ENCODE measurements around the gene SLC20A1. TPM values are rescaled to one million over a fixed set of nuclear protein-coding genes. Genes with fewer than 3 reads are reported as not detected.
A peak's percentile ranks its signal among the peaks of the same experiment; 100 is the strongest.

Gene SLC20A1
- total RNA-seq, 1 donor from 2014 or later: 15.7 TPM

- H3K9ac ChIP-seq (ENCODE audit: low read depth in 1 of 3, low read length in 3 of 3): no peak overlapping the region
- no peak overlapping the region for H3K4me3 ChIP-seq (ENCODE audit: low read length in 3 of 3)
- no peaks in the 10 kb centered on the region for H3K9me3 ChIP-seq (ENCODE audit: control insufficient read depth in 3 of 3, low read length in 3 of 3)
- H3K4me1 ChIP-seq (ENCODE audit: control insufficient read depth in 3 of 3, insufficient read depth in 3 of 3, low read length in 3 of 3): peaks cover 13 to 19% (median 16%) of the 10 kb centered on the region in 3 donors
- H3K27ac ChIP-seq (ENCODE audit: low read depth, low read length): no peak overlapping the region
- H3K27me3 ChIP-seq (ENCODE audit: control insufficient read depth in 3 of 3, insufficient read depth in 3 of 3, low read length in 3 of 3): peaks cover 0 to 6% (median 0%) of the 10 kb centered on the region in 3 donors
- no peaks in the 10 kb centered on the region for H3K36me3 ChIP-seq (ENCODE audit: control insufficient read depth in 3 of 3, insufficient read depth in 3 of 3, low read length in 3 of 3)
Measured at GRCh38 chr2:112623913-112624777, 21.6 kb upstream of the SLC20A1 start.

- H3K27me3 ChIP-seq (ENCODE audit: control insufficient read depth in 3 of 3, insufficient read depth in 3 of 3, low read length in 3 of 3): peaks cover 0 to 13% (median 0%) of the 10 kb centered on the region in 3 donors
- H3K27ac ChIP-seq (ENCODE audit: low read depth, low read length): no peak overlapping the region
- no peak overlapping the region for H3K4me3 ChIP-seq (ENCODE audit: low read length in 3 of 3)
- H3K9me3 ChIP-seq (ENCODE audit: control insufficient read depth in 3 of 3, low read length in 3 of 3): no peaks in the 10 kb centered on the region
- H3K36me3 ChIP-seq (ENCODE audit: control insufficient read depth in 3 of 3, insufficient read depth in 3 of 3, low read length in 3 of 3): no peaks in the 10 kb centered on the region
- H3K9ac ChIP-seq (ENCODE audit: low read depth in 1 of 3, low read length in 3 of 3): no peak overlapping the region
- H3K4me1 ChIP-seq (ENCODE audit: control insufficient read depth in 3 of 3, insufficient read depth in 3 of 3, low read length in 3 of 3): peaks cover 13 to 20% (median 19%) of the 10 kb centered on the region in 3 donors
Measured at GRCh38 chr2:112625474-112626114, 20.1 kb upstream of the SLC20A1 start.

- Histone ChIP-seq H3K9ac (ENCODE audit: low read depth in 1 of 3, low read length in 3 of 3) (no peak overlapping the region), H3K27me3 (ENCODE audit: control insufficient read depth in 3 of 3, insufficient read depth in 3 of 3, low read length in 3 of 3) (peaks cover 0 to 16% (median under 1%) of the 10 kb centered on the region in 3 donors), H3K9me3 (ENCODE audit: control insufficient read depth in 3 of 3, low read length in 3 of 3) (no peaks in the 10 kb centered on the region), H3K4me1 (ENCODE audit: control insufficient read depth in 3 of 3, insufficient read depth in 3 of 3, low read length in 3 of 3) (peaks cover 16 to 24% (median 21%) of the 10 kb centered on the region in 3 donors), H3K36me3 (ENCODE audit: control insufficient read depth in 3 of 3, insufficient read depth in 3 of 3, low read length in 3 of 3) (no peaks in the 10 kb centered on the region), H3K27ac (ENCODE audit: low read depth, low read length) (peak overlapping the region; percentile 52), H3K4me3 (ENCODE audit: low read length in 3 of 3) (peak overlapping the region; percentile 20 to 65 (median 51))
Measured at GRCh38 chr2:112626604-112627059, 19.1 kb upstream of the SLC20A1 start.

DNA sequence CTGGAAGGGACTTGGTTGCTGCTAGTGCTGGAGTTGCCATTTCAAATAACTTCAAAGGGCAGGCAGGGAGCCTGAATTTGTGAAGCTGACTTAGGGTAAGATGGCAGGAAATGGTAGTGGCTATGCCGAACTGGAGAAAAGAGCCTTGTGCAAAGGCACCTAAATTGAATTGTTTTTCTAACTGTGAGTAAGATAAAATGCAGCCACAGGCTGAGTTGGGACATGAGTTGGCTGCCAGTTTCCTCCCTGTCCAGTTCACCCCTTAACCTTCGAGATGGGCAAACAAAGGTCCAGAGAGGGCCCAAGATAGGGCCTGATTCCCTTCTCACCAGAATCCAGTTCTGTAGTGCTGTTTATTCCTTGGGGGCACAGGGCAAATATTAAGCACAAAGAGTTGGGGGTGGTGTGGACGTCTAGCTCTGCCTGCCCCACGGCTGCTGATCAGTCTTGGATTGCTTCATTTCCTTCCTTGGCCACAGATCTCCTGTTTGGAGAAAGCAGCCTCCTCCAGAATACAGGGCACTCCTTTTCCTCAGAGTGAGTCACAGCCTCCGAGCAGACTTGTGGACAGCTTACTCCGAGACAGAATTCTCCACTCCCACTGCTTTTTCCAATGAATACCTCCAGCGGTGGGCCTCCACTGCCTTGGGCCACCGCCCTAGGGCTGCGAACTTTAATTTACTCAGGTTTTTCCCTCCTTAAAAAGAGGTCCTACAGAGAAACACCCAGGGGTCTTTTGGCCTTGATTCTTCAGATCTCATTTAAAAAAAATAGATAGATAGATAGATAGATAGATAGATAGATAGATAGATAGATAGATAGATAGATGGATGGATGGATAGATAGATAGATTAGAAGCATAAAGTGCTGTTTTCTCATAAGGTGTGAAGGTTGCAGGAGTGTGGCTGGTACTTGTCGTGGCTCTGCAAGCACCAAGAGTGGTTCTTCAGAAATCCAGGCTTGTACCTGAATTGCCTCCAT is 18.4 kb upstream of the SLC20A1 start:
- H3K4me3 ChIP-seq (ENCODE audit: low read length in 3 of 3): peak overlapping the region in 1 of 3 donors; percentile 20
- H3K4me1 ChIP-seq (ENCODE audit: control insufficient read depth in 3 of 3, insufficient read depth in 3 of 3, low read length in 3 of 3): peaks cover 13 to 19% (median 18%) of the 10 kb centered on the region in 3 donors
- H3K9me3 ChIP-seq (ENCODE audit: control insufficient read depth in 3 of 3, low read length in 3 of 3): no peaks in the 10 kb centered on the region
- peak overlapping the region; percentile 52 for H3K27ac ChIP-seq (ENCODE audit: low read depth, low read length)
- no peak overlapping the region for H3K9ac ChIP-seq (ENCODE audit: low read depth in 1 of 3, low read length in 3 of 3)
- peaks cover 0 to 16% (median 3%) of the 10 kb centered on the region in 3 donors for H3K27me3 ChIP-seq (ENCODE audit: control insufficient read depth in 3 of 3, insufficient read depth in 3 of 3, low read length in 3 of 3)
- no peaks in the 10 kb centered on the region for H3K36me3 ChIP-seq (ENCODE audit: control insufficient read depth in 3 of 3, insufficient read depth in 3 of 3, low read length in 3 of 3)

DNA sequence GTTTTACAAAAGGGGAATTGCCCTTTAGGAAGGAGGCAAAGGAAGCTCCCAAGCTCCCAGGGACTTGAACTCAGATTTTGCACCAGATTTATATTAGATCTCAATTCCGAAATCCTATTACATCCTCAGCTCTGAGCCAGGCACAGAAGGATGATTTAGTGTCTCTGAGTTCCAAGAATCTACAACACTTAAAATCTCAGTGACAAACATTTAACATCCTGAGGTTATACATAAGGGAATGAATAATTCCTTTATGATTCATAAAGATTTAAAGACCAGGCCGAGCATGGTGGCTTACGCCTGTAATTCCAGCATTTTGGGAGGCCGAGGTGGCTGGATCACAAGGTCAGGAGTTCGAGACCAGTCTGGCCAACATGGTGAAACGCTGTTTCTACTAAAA is 16.5 kb upstream of the SLC20A1 start:
- Histone ChIP-seq H3K27me3 (ENCODE audit: control insufficient read depth in 3 of 3, insufficient read depth in 3 of 3, low read length in 3 of 3) (peaks cover 0 to 16% (median 3%) of the 10 kb centered on the region in 3 donors), H3K9ac (ENCODE audit: low read depth in 1 of 3, low read length in 3 of 3) (no peak overlapping the region), H3K4me1 (ENCODE audit: control insufficient read depth in 3 of 3, insufficient read depth in 3 of 3, low read length in 3 of 3) (peaks cover 11 to 17% (median 17%) of the 10 kb centered on the region in 3 donors), H3K36me3 (ENCODE audit: control insufficient read depth in 3 of 3, insufficient read depth in 3 of 3, low read length in 3 of 3) (no peaks in the 10 kb centered on the region), H3K9me3 (ENCODE audit: control insufficient read depth in 3 of 3, low read length in 3 of 3) (no peaks in the 10 kb centered on the region), H3K27ac (ENCODE audit: low read depth, low read length) (no peak overlapping the region), H3K4me3 (ENCODE audit: low read length in 3 of 3) (no peak overlapping the region)

GRCh38 chr2:112629823-112630222 is 15.9 kb upstream of the SLC20A1 start:
- H3K9ac ChIP-seq (ENCODE audit: low read depth in 1 of 3, low read length in 3 of 3): no peak overlapping the region
- H3K4me3 ChIP-seq (ENCODE audit: low read length in 3 of 3): no peak overlapping the region
- H3K27me3 ChIP-seq (ENCODE audit: control insufficient read depth in 3 of 3, insufficient read depth in 3 of 3, low read length in 3 of 3): peaks cover 0 to 16% (median 3%) of the 10 kb centered on the region in 3 donors
- H3K4me1 ChIP-seq (ENCODE audit: control insufficient read depth in 3 of 3, insufficient read depth in 3 of 3, low read length in 3 of 3): peaks cover 11 to 17% (median 17%) of the 10 kb centered on the region in 3 donors
- H3K36me3 ChIP-seq (ENCODE audit: control insufficient read depth in 3 of 3, insufficient read depth in 3 of 3, low read length in 3 of 3): no peaks in the 10 kb centered on the region
- no peak overlapping the region for H3K27ac ChIP-seq (ENCODE audit: low read depth, low read length)
- H3K9me3 ChIP-seq (ENCODE audit: control insufficient read depth in 3 of 3, low read length in 3 of 3): no peaks in the 10 kb centered on the region

- Histone ChIP-seq H3K4me1 (ENCODE audit: control insufficient read depth in 3 of 3, insufficient read depth in 3 of 3, low read length in 3 of 3) (peaks cover 11 to 17% (median 17%) of the 10 kb centered on the region in 3 donors), H3K9ac (ENCODE audit: low read depth in 1 of 3, low read length in 3 of 3) (no peak overlapping the region), H3K4me3 (ENCODE audit: low read length in 3 of 3) (no peak overlapping the region), H3K27ac (ENCODE audit: low read depth, low read length) (no peak overlapping the region), H3K9me3 (ENCODE audit: control insufficient read depth in 3 of 3, low read length in 3 of 3) (no peaks in the 10 kb centered on the region), H3K36me3 (ENCODE audit: control insufficient read depth in 3 of 3, insufficient read depth in 3 of 3, low read length in 3 of 3) (no peaks in the 10 kb centered on the region), H3K27me3 (ENCODE audit: control insufficient read depth in 3 of 3, insufficient read depth in 3 of 3, low read length in 3 of 3) (peaks cover 0 to 16% (median 3%) of the 10 kb centered on the region in 3 donors)
Measured at GRCh38 chr2:112630268-112630667, 15.5 kb upstream of the SLC20A1 start.

- no peak overlapping the region for H3K9ac ChIP-seq (ENCODE audit: low read depth in 1 of 3, low read length in 3 of 3)
- peaks cover 0 to 10% (median 3%) of the 10 kb centered on the region in 3 donors for H3K27me3 ChIP-seq (ENCODE audit: control insufficient read depth in 3 of 3, insufficient read depth in 3 of 3, low read length in 3 of 3)
- no peaks in the 10 kb centered on the region for H3K36me3 ChIP-seq (ENCODE audit: control insufficient read depth in 3 of 3, insufficient read depth in 3 of 3, low read length in 3 of 3)
- H3K4me3 ChIP-seq (ENCODE audit: low read length in 3 of 3): no peak overlapping the region
- peaks cover 3 to 7% (median 3%) of the 10 kb centered on the region in 3 donors for H3K4me1 ChIP-seq (ENCODE audit: control insufficient read depth in 3 of 3, insufficient read depth in 3 of 3, low read length in 3 of 3)
- no peaks in the 10 kb centered on the region for H3K9me3 ChIP-seq (ENCODE audit: control insufficient read depth in 3 of 3, low read length in 3 of 3)
- no peak overlapping the region for H3K27ac ChIP-seq (ENCODE audit: low read depth, low read length)
Measured at GRCh38 chr2:112633708-112634107, 12.0 kb upstream of the SLC20A1 start.

DNA sequence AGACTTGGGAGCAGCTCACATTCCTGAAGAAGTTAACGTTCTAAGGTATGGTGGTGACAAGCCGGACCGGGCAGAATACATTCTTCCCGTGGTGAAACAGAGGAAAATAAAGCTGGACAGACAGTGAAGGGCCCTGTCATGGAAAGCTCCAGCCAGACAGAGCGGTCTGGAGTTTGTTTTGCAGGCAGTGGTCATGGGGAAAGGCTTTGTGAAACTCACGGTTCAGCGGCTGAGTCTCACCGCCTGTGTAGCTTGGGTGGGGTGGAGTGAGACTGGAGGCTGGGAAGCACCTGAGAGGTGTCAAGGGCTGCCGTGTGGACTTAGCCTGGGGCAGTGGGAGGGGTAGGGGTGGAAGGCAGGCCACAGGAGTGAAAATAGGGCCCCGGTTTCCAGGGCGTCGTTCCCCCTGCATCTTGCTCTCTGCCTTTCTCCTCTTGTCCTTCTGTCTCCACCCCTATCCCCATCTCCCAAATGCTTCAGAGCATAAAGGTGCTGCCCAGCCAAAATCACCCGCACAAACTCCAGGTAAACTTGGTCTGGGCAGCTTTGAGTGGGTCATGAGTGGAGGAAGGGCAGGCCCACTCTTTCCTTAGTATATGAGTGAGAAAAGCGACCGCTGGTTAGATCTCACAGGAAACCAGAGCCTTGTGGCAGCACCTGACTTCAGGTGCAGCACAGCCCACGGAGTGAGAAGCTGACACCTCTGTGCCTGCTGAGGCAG is 11.4 kb upstream of the SLC20A1 start:
- no peak overlapping the region for H3K4me3 ChIP-seq (ENCODE audit: low read length in 3 of 3)
- peaks cover 0 to 10% (median 3%) of the 10 kb centered on the region in 3 donors for H3K27me3 ChIP-seq (ENCODE audit: control insufficient read depth in 3 of 3, insufficient read depth in 3 of 3, low read length in 3 of 3)
- no peaks in the 10 kb centered on the region for H3K36me3 ChIP-seq (ENCODE audit: control insufficient read depth in 3 of 3, insufficient read depth in 3 of 3, low read length in 3 of 3)
- peaks cover 3 to 7% (median 3%) of the 10 kb centered on the region in 3 donors for H3K4me1 ChIP-seq (ENCODE audit: control insufficient read depth in 3 of 3, insufficient read depth in 3 of 3, low read length in 3 of 3)
- H3K9me3 ChIP-seq (ENCODE audit: control insufficient read depth in 3 of 3, low read length in 3 of 3): no peaks in the 10 kb centered on the region
- no peak overlapping the region for H3K27ac ChIP-seq (ENCODE audit: low read depth, low read length)
- H3K9ac ChIP-seq (ENCODE audit: low read depth in 1 of 3, low read length in 3 of 3): no peak overlapping the region

Data from skeletal muscle tissue (tissue), 4 donors.